ENCODE measurements around the gene HOXA1.

Gene HOXA1

GRCh38 chr7:27117887-27118491 lies 22.2 kb upstream of the HOXA1 start:
- TF ChIP-seq POLR2AphosphoS5 (IDR thresholded peaks at IDR 0.05; ENCODE audit: low read depth, low read length) (no peak), REST (IDR thresholded peaks at IDR 0.05; ENCODE audit: insufficient read depth in 1 of 2, low read depth in 2 of 2, low read length in 2 of 2) (no peak), FOXP2 (optimal IDR thresholded peaks at IDR 0.05; ENCODE audit: borderline replicate concordance, extremely low read depth, extremely low read length, insufficient read depth) (no peak), TAF1 (IDR thresholded peaks at IDR 0.05; ENCODE audit: borderline replicate concordance, insufficient read depth, low read length) (no peak), SIN3A (IDR thresholded peaks at IDR 0.05; ENCODE audit: borderline replicate concordance, insufficient read depth, low read length) (no peak)

GRCh38 chr7:27116962-27117886 lies 21.4 kb upstream of the HOXA1 start:
- TF ChIP-seq FOXP2 (optimal IDR thresholded peaks at IDR 0.05; ENCODE audit: borderline replicate concordance, extremely low read depth, extremely low read length, insufficient read depth) (no peak), SIN3A (IDR thresholded peaks at IDR 0.05; ENCODE audit: borderline replicate concordance, insufficient read depth, low read length) (no peak)

- TF ChIP-seq FOXP2 (optimal IDR thresholded peaks at IDR 0.05; ENCODE audit: borderline replicate concordance, extremely low read depth, extremely low read length, insufficient read depth) = no peak
- TF ChIP-seq SIN3A (IDR thresholded peaks at IDR 0.05; ENCODE audit: borderline replicate concordance, insufficient read depth, low read length) = no peak
- no peak for TF ChIP-seq REST (IDR thresholded peaks at IDR 0.05; ENCODE audit: insufficient read depth in 1 of 2, low read depth in 2 of 2, low read length in 2 of 2)
- TF ChIP-seq POLR2AphosphoS5 (IDR thresholded peaks at IDR 0.05; ENCODE audit: low read depth, low read length) = no peak
- TF ChIP-seq TAF1 (IDR thresholded peaks at IDR 0.05; ENCODE audit: borderline replicate concordance, insufficient read depth, low read length) = no peak
These were observed 20.5 kb upstream of the HOXA1 start for GRCh38 chr7:27116031-27116961.

- TF ChIP-seq SIN3A (IDR thresholded peaks at IDR 0.05; ENCODE audit: borderline replicate concordance, insufficient read depth, low read length) (no peak), POLR2AphosphoS5 (IDR thresholded peaks at IDR 0.05; ENCODE audit: low read depth, low read length) (no peak), TAF1 (IDR thresholded peaks at IDR 0.05; ENCODE audit: borderline replicate concordance, insufficient read depth, low read length) (no peak), REST (IDR thresholded peaks at IDR 0.05; ENCODE audit: insufficient read depth in 1 of 2, low read depth in 2 of 2, low read length in 2 of 2) (no peak), FOXP2 (optimal IDR thresholded peaks at IDR 0.05; ENCODE audit: borderline replicate concordance, extremely low read depth, extremely low read length, insufficient read depth) (no peak)
These were observed 19.6 kb upstream of the HOXA1 start for GRCh38 chr7:27115221-27116026.
